ENCODE measurements around the gene NDST3.

The NDST3 gene

GRCh38 chr4:118037955-118038354 lies 3.7 kb downstream of the NDST3 start:
- Mint-ChIP-seq H3K27me3 (peaks cover 15% of the 10 kb centered on the region), H3K9me3 (no peaks in the 10 kb centered on the region), H3K27ac (no peak overlapping the region), H3K4me1 (peaks cover 5% of the 10 kb centered on the region), H3K4me3 (no peak overlapping the region), H3K36me3 (no peaks in the 10 kb centered on the region)

GRCh38 chr4:118046323-118046722 lies 12.0 kb downstream of the NDST3 start:
- Mint-ChIP-seq H3K27ac (no peak overlapping the region), H3K27me3 (no peaks in the 10 kb centered on the region), H3K4me3 (no peak overlapping the region), H3K9me3 (no peaks in the 10 kb centered on the region), H3K36me3 (no peaks in the 10 kb centered on the region), H3K4me1 (no peaks in the 10 kb centered on the region)

GRCh38 chr4:118047043-118047442 lies 12.8 kb downstream of the NDST3 start:
- Mint-ChIP-seq H3K9me3 (no peaks in the 10 kb centered on the region), H3K4me1 (no peaks in the 10 kb centered on the region), H3K27me3 (no peaks in the 10 kb centered on the region), H3K27ac (no peak overlapping the region), H3K36me3 (no peaks in the 10 kb centered on the region), H3K4me3 (no peak overlapping the region)

- no peak overlapping the region for H3K27ac Mint-ChIP-seq
Measured at GRCh38 chr4:118058955-118059354, 24.7 kb downstream of the NDST3 start.

GRCh38 chr4:118059397-118059796 lies 25.1 kb downstream of the NDST3 start:
- Mint-ChIP-seq H3K4me3 (no peak overlapping the region), H3K4me1 (no peaks in the 10 kb centered on the region), H3K36me3 (no peaks in the 10 kb centered on the region), H3K27ac (no peak overlapping the region), H3K27me3 (no peaks in the 10 kb centered on the region), H3K9me3 (no peaks in the 10 kb centered on the region)

More at GRCh38 chr4:118058955-118059354, 24.7 kb downstream of the NDST3 start:
- Mint-ChIP-seq H3K36me3 (no peaks in the 10 kb centered on the region), H3K9me3 (no peaks in the 10 kb centered on the region), H3K4me3 (no peak overlapping the region), H3K27me3 (no peaks in the 10 kb centered on the region), H3K4me1 (no peaks in the 10 kb centered on the region)

- Mint-ChIP-seq H3K9me3 (no peaks in the 10 kb centered on the region), H3K27me3 (no peaks in the 10 kb centered on the region), H3K36me3 (no peaks in the 10 kb centered on the region), H3K4me1 (no peaks in the 10 kb centered on the region), H3K27ac (no peak overlapping the region), H3K4me3 (no peak overlapping the region)
Measured at GRCh38 chr4:118076958-118077766, 42.9 kb downstream of the NDST3 start.

- Mint-ChIP-seq H3K36me3 (no peaks in the 10 kb centered on the region), H3K4me1 (no peaks in the 10 kb centered on the region), H3K9me3 (no peaks in the 10 kb centered on the region), H3K27me3 (no peaks in the 10 kb centered on the region), H3K4me3 (no peak overlapping the region), H3K27ac (no peak overlapping the region)
Measured at GRCh38 chr4:118077767-118078105, 43.5 kb downstream of the NDST3 start.

- Mint-ChIP-seq H3K36me3 (no peaks in the 10 kb centered on the region), H3K4me3 (no peak overlapping the region), H3K4me1 (no peaks in the 10 kb centered on the region), H3K27me3 (no peaks in the 10 kb centered on the region), H3K9me3 (no peaks in the 10 kb centered on the region), H3K27ac (no peak overlapping the region)
Measured at GRCh38 chr4:118081434-118081833, 47.1 kb downstream of the NDST3 start.

- Mint-ChIP-seq H3K4me3 (no peak overlapping the region), H3K27me3 (no peaks in the 10 kb centered on the region), H3K9me3 (no peaks in the 10 kb centered on the region), H3K36me3 (no peaks in the 10 kb centered on the region), H3K4me1 (no peaks in the 10 kb centered on the region), H3K27ac (no peak overlapping the region)
Measured at GRCh38 chr4:118082182-118082581, 47.9 kb downstream of the NDST3 start.

GRCh38 chr4:118085700-118086099 lies 51.4 kb downstream of the NDST3 start:
- no peak overlapping the region for H3K4me3 Mint-ChIP-seq
- no peak overlapping the region for H3K27ac Mint-ChIP-seq
- no peaks in the 10 kb centered on the region for H3K27me3 Mint-ChIP-seq
- no peaks in the 10 kb centered on the region for H3K9me3 Mint-ChIP-seq
- no peaks in the 10 kb centered on the region for H3K36me3 Mint-ChIP-seq
- no peaks in the 10 kb centered on the region for H3K4me1 Mint-ChIP-seq

- no peaks in the 10 kb centered on the region for H3K9me3 Mint-ChIP-seq
- no peaks in the 10 kb centered on the region for H3K27me3 Mint-ChIP-seq
- H3K4me3 Mint-ChIP-seq: no peak overlapping the region
- no peak overlapping the region for H3K27ac Mint-ChIP-seq
- H3K36me3 Mint-ChIP-seq: no peaks in the 10 kb centered on the region
- H3K4me1 Mint-ChIP-seq: no peaks in the 10 kb centered on the region
Measured at GRCh38 chr4:118086344-118086743, 52.1 kb downstream of the NDST3 start.

GRCh38 chr4:118087366-118087765 lies 53.1 kb downstream of the NDST3 start:
- Mint-ChIP-seq H3K27ac (no peak overlapping the region), H3K4me3 (no peak overlapping the region), H3K4me1 (no peaks in the 10 kb centered on the region), H3K9me3 (no peaks in the 10 kb centered on the region), H3K27me3 (no peaks in the 10 kb centered on the region), H3K36me3 (no peaks in the 10 kb centered on the region)

GRCh38 chr4:118099106-118099505 lies 64.8 kb downstream of the NDST3 start:
- H3K27me3 Mint-ChIP-seq: no peaks in the 10 kb centered on the region
- H3K9me3 Mint-ChIP-seq: no peaks in the 10 kb centered on the region
- no peaks in the 10 kb centered on the region for H3K36me3 Mint-ChIP-seq
- no peaks in the 10 kb centered on the region for H3K4me1 Mint-ChIP-seq
- H3K27ac Mint-ChIP-seq: no peak overlapping the region
- H3K4me3 Mint-ChIP-seq: no peak overlapping the region

GRCh38 chr4:118102195-118102594 lies 67.9 kb downstream of the NDST3 start:
- Mint-ChIP-seq H3K4me3 (no peak overlapping the region), H3K27ac (no peak overlapping the region), H3K4me1 (no peaks in the 10 kb centered on the region), H3K9me3 (no peaks in the 10 kb centered on the region), H3K36me3 (no peaks in the 10 kb centered on the region), H3K27me3 (no peaks in the 10 kb centered on the region)

- Mint-ChIP-seq H3K27me3 (peaks cover 5% of the 10 kb centered on the region), H3K4me3 (no peak overlapping the region), H3K4me1 (peaks cover 5% of the 10 kb centered on the region), H3K27ac (no peak overlapping the region), H3K36me3 (no peaks in the 10 kb centered on the region), H3K9me3 (peaks cover 5% of the 10 kb centered on the region)
Measured at GRCh38 chr4:118112117-118113046, 78.1 kb downstream of the NDST3 start.

- Mint-ChIP-seq H3K9me3 (peaks cover 5% of the 10 kb centered on the region), H3K4me3 (no peak overlapping the region), H3K27ac (no peak overlapping the region), H3K36me3 (no peaks in the 10 kb centered on the region), H3K27me3 (peaks cover 5% of the 10 kb centered on the region), H3K4me1 (peaks cover 5% of the 10 kb centered on the region)
Measured at GRCh38 chr4:118113220-118113619, 78.9 kb downstream of the NDST3 start.

All from activated naive CD4-positive, alpha-beta T cell treated with anti-CD3 and anti-CD28 coated beads, Interleukin-2, amount 50 U/mL, for 24 hours (primary cell).